Measurements from ENCODE around the gene KDM4B.

DNA sequence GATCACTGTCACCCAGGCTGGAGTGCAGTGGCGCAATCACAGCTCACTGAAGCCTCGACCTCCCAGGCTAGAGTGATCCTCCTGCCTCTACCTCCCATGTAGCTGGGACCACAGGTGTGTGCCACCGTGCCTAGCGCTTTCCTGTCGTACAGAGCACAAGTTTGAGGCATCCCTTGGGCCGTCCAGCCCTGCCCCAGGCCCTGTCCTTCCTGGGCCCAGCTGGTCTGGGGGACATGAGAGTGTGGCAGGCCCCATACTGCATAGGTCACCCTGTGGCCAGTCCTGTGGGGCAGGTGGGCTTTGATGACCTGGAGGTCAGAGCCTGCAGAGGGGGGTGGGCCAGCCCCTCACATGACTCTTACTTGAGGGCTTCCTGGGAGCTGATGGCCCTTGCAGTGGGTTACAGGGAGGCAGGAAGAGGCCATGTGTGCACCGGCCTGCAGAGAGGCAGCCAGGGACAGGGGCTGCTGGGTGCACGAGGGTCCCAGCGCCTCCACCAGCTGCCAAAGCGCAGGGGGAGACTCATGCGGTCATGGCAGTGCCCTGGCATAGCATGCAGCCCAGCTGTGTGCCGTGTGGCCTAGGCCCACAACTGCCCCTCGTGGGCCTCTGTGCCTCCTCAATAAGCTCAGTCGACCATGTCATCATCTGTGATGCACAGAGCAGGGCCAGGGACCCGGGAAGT is 61.4 kb downstream of the KDM4B start:
- no peak for TF ChIP-seq SP1 (IDR thresholded peaks at IDR 0.05)
- TF ChIP-seq ARNT (IDR thresholded peaks at IDR 0.05): no peak
- TF ChIP-seq LEF1 (IDR thresholded peaks at IDR 0.05; ENCODE audit: borderline replicate concordance): no peak
- TF ChIP-seq ZNF384 (IDR thresholded peaks at IDR 0.05): no peak
- TF ChIP-seq ELF4 (IDR thresholded peaks at IDR 0.05): no peak
